H1 (cell line): ENCODE measurements around the gene CIRBP.

Experiments used
- ASH2L ChIP-seq: fragments of 200-600, 300-600 bp; sonication (generic); IDR thresholded peaks from one replicate; pipeline ENCODE4 v1.7.1; 2017; ENCODE audit warnings: low read length
- ATF3 ChIP-seq: IDR thresholded peaks from 2 replicates; pipeline ENCODE4 v1.6.1; 2011; ENCODE audit warnings: low read depth, mild to moderate bottlenecking, low read length; ENCODE audit not compliant: insufficient read depth
- BACH1 ChIP-seq: IDR thresholded peaks from 2 replicates; pipeline ENCODE4 v1.6.1; 2012; ENCODE audit warnings: low read length, improper control_type of control experiment
- BRCA1 ChIP-seq: IDR thresholded peaks from 2 replicates; pipeline ENCODE4 v1.6.1; 2012; ENCODE audit warnings: low read depth, low read length, improper control_type of control experiment
- CBX5 ChIP-seq: fragments of 300-800, 300-1000 bp; sonication (generic); IDR thresholded peaks from 2 replicates; pipeline ENCODE4 v1.7.1; 2016; ENCODE audit warnings: antibody characterized with exemption, low read length, low read depth
- CTCF ChIP-seq, 3 experiments: IDR thresholded peaks; 1 replicate in 2 of 3; 2 replicates in 1 of 3; pipeline versions ENCODE4 v1.5.1 to v1.6.1; 2011; ENCODE audit warnings: low read length in 3 of 3, mild to moderate bottlenecking in 3 of 3, inconsistent platforms in 2 of 3, low read depth in 1 of 3, moderate library complexity in 1 of 3; ENCODE audit not compliant: insufficient read depth in 1 of 3; ENCODE audit errors: control extremely low read depth in 1 of 3
- MAX ChIP-seq: IDR thresholded peaks from 2 replicates; pipeline ENCODE4 v1.6.1; 2012; ENCODE audit warnings: inconsistent platforms
- POLR2A ChIP-seq, 2 experiments: IDR thresholded peaks; 1 replicate in 1 of 2; 2 replicates in 1 of 2; pipeline ENCODE4 v1.6.1; 2011; ENCODE audit warnings: low read depth in 2 of 2, low read length in 2 of 2, mild to moderate bottlenecking in 2 of 2; ENCODE audit errors: control extremely low read depth in 1 of 2
- POLR2AphosphoS5 ChIP-seq: IDR thresholded peaks from 2 replicates; pipeline ENCODE4 v1.6.1; 2011; ENCODE audit warnings: low read depth, low read length
- RAD21 ChIP-seq, 2 experiments: IDR thresholded peaks in 1 of 2; conservative IDR thresholded peaks in 1 of 2; 2 replicates each; pipeline ENCODE4 v1.6.1; 2011; ENCODE audit warnings: low read depth in 2 of 2, low read length in 2 of 2, improper control_type of control experiment in 1 of 2, inconsistent platforms in 1 of 2, mild to moderate bottlenecking in 1 of 2, moderate library complexity in 1 of 2
- RNF2 ChIP-seq: fragments of 200-900, 300-1000 bp; sonication (generic); IDR thresholded peaks from 2 replicates; pipeline ENCODE4 v1.7.1; 2016; ENCODE audit warnings: borderline replicate concordance, low read depth, mild to moderate bottlenecking, antibody characterized with exemption, low read length; ENCODE audit not compliant: poor library complexity, severe bottlenecking; ENCODE audit errors: missing control alignments
- SIRT6 ChIP-seq: IDR thresholded peaks from one replicate; pipeline ENCODE4 v1.7.1; 2012; ENCODE audit warnings: low read length, inconsistent platforms
- SIX5 ChIP-seq: IDR thresholded peaks from 2 replicates; pipeline ENCODE4 v1.6.1; 2011; ENCODE audit warnings: mild to moderate bottlenecking, low read depth, low read length
- YY1 ChIP-seq: IDR thresholded peaks from 2 replicates; pipeline ENCODE4 v1.6.1; 2011; ENCODE audit warnings: low read depth, mild to moderate bottlenecking, low read length

- TF ChIP-seq BRCA1 (no peak), ASH2L (no peak), CTCF (IDR thresholded peaks at IDR 0.05; ENCODE audit: control extremely low read depth in 1 of 3, insufficient read depth in 1 of 3, low read depth in 1 of 3, low read length in 3 of 3) (no peak), POLR2AphosphoS5 (peak; percentile 67), RNF2 (no peak), RAD21 (IDR thresholded peaks at IDR 0.05 in 1 of 2, conservative IDR thresholded peaks at IDR 0.05 in 1 of 2; ENCODE audit: low read depth in 2 of 2, low read length in 2 of 2) (no peak), BACH1 (0 out of 2 replicates have a peak, but pooled peaks have one; percentile 29), SIRT6 (no peak), POLR2A (IDR thresholded peaks at IDR 0.05; ENCODE audit: control extremely low read depth in 1 of 2, low read depth in 2 of 2, low read length in 2 of 2) (no peak; a peak in 1 of 3 replicates), SIX5 (no peak), CBX5 (no peak), YY1 (no peak), ATF3 (no peak), MAX (no peak)
These were observed 5.7 kb downstream of the CIRBP start for GRCh38 chr19:1274852-1275259.
